GM19438 (cell line): Measurements from ENCODE around the gene ZNF846.
"Not testable (repeated sequence)": the region's sequence is repeated elsewhere in the genome, so short reads cannot be mapped to it uniquely, and the experiment has no call there.

Experiments
- ATAC-seq: cut with Tn5 transposase; IDR thresholded peaks from one replicate; pipeline ENCODE4 v1.9.1; 2021; ENCODE audit warnings: low read depth; ENCODE audit not compliant: unreplicated experiment

Gene ZNF846

DNA sequence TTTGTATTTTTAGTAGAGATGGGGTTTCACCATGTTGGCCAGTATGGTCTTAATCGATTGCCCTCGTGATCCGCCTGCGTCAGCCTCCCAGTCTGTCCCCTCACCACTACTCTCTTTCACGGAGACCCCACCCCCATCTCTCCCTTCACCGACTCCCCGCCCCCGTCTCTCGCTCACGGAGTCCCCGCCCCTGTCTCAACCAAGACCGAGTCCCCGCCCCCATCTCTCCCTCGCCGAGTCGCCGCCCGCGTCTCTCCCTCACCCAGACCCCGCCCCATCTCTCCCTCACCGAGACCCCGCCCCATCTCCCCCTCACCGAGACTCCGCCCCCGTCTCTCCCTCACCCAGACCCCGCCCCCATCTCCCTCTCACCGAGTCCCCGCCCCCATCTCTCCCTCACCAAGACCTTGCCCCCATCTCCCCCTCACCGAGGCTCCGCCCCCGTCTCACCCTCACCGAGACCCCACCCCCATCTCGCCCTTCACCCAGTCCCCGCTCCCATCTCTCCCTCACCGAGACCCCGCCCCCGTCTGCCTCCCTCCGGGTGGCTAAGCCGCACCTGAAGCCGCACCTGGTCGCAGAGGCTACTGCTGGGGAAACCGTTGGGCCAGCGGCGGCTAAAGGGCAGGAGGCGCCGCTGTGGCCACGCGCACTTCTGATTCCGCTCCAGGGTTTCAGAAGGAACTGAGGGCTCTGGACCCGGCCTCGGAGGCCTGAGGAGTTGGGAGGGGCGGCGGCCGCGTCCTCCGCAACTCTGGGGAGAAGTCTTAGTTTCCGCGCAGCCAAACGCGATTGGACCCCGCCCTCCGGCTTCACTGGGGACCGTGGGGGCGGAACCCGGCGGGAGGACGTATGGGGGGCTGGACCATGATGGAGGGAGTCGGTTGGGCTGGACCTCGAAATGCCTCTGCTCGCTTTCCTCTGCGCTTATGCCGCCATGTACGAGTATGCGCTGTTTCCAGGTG, 17.1 kb upstream of the ZNF846 start:
- peak; percentile 74 for ATAC-seq

DNA sequence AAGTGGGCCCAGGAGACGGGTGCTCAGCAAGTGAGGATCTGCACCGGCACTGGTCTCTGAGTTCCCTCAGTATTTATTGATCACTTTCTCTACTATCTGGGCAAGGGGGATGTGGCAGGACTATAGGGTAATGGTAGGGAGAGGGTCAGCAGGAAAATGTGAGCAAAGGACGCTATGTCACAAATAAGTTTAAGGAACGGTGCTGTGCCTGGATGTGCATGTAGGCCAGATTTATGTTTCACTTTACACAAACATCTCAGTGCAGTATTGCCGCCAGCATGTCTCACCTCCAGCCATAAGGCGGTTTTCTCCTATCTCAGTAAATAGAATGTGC, 15.6 kb upstream of the ZNF846 start:
- not testable (repeated sequence) for ATAC-seq

DNA sequence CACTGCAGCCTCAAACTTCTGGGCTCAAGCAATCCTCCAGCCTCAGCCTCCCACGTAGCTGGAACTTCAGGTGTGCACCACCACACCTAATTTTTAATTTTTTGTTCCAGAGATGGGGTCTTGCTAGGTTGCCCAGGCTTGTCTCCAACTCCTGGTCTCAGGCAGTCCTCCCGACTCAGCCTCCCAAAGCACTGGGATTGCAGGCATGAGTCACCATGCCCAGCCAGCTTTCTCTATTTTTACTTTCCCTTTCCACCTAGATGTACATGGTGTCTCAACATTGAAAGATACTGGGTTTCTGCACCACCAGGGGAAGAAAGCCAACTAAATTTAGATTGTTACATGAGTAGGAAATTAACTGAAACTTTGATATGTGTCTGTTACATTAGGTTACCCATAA, 13.8 kb upstream of the ZNF846 start:
- ATAC-seq = no peak

DNA sequence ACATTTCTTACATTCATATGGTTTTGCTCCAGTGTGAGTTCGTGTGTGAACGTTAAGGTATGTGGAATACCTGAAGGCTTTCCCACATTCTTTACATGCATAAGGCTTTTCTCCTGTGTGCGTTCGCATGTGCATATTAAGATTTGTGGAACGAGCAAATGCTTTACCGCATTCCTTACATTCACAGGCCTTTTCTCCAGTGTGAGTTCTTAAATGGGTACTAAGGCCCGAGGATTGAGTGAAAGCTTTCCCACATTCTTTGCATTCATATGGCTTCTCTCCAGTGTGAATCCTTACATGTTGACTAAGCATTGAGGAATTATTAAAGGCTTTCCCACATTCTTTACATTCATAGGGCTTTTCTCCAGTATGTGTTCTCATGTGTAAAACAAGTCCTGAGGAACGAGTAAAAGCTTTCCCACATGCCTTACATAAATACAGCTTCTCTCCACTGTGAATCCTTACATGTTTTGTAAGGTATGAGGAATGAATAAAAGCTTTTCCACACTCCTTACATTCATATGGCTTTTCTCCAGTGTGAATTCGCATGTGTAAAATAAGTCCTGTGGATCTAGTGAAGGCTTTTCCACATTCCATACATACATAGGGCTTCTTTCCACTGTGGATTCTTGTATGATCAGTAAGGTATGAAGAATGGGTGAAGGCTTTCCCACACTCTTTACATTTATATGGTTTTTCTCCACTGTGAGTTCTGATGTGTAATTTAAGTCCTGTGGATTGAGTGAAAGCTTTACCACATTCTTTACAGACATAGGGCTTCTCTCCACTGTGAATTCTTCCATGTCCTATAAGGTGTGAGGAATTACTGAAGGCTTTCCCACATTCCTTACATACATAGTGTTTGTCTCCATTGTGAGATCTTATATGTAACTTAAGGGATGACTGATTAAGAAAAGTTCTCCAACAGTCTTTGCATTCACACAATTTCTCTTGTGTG, 10.7 kb downstream of the ZNF846 start:
- no peak for ATAC-seq

- no peak for ATAC-seq
Observed at GRCh38 chr19:9752701-9753443, 15.7 kb downstream of the ZNF846 start.

DNA sequence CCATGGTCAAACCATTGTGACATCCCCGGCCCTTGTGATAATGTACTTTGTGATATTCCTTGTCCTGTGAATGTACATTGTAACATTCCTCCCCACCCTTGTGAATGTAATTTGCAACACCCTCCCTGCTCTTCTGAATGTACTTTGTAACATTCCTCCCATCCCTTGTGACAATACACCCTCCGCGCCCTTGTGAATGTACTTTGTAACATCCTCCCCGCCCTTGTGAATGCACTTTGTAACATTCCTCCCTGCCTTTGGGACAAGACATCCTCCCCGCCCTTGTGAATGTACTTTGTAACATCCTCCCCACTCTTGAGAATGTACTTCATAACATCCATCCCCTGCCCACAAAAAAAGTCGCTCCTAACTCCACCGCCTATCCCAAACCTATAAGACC, 17.1 kb downstream of the ZNF846 start:
- ATAC-seq = no peak

- ATAC-seq = no peak
Observed at GRCh38 chr19:9741476-9742171, 26.9 kb downstream of the ZNF846 start.

DNA sequence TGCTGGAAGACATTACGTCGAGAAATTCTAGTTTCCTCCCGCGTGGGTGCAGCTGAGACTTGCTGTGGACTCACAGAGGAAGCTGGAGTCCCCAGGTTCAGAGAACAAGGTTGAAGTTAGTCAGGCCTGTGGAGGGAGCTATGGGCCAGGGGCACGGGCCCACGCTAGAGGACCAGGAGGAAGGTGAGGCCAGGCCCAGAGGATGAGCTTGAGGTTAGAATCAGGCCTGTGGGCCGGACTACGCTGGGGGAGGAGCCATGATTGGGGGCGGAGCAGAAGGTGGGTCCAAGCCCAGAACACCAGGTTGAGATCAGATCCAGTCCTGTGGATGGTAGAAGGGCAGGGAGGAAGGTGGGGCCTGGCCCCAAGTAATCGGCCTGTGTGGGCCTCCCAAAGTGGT, 32.6 kb downstream of the ZNF846 start:
- ATAC-seq = no peak

DNA sequence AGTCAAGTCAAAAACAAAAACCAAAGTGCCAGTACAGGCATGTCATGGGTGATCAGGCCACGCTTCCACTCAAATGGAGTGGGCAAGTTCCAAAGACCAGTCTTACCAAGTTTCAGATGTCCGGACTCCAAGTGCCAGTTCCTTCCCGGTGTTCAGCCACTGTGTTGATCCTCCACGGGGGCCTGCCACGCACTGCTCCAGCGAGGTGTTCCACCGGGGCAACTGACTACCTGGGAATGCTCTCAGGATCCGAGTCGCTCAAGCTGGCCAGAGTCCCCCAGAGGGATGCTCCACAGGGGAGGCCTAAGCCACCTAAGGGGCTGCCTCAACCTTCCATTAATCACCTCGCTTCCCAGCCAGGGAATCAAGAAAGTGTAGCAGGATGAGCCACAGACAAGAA, 38.5 kb downstream of the ZNF846 start:
- ATAC-seq = not testable (repeated sequence)

DNA sequence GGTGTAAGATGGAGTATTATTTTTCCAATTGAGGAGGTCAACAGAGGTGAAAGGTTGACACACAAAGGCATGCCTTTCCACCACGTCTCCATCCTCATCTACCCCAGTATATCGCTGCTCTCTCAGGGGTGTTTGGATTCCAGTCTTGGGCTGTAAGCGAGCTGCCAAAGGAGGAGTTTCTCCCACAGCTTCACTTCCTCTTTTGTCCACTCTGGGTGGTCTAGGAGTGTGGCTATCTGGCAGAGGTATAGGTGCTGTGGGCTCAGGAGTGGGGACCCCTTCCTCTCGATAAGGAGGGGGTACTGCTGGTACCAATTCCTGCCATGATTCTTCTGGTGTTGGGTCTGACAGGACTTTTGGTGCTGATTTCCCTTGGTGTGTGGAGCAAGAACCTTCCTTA, 39.4 kb downstream of the ZNF846 start:
- no peak for ATAC-seq

GRCh38 chr19:9727644-9728043, 40.9 kb downstream of the ZNF846 start:
- ATAC-seq = no peak

- not testable (repeated sequence) for ATAC-seq
Observed at GRCh38 chr19:9725508-9726201, 42.9 kb downstream of the ZNF846 start.

- no peak for ATAC-seq
Observed at GRCh38 chr19:9724157-9724556, 44.4 kb downstream of the ZNF846 start.

GRCh38 chr19:9721861-9722260, 46.7 kb downstream of the ZNF846 start:
- no peak for ATAC-seq

DNA sequence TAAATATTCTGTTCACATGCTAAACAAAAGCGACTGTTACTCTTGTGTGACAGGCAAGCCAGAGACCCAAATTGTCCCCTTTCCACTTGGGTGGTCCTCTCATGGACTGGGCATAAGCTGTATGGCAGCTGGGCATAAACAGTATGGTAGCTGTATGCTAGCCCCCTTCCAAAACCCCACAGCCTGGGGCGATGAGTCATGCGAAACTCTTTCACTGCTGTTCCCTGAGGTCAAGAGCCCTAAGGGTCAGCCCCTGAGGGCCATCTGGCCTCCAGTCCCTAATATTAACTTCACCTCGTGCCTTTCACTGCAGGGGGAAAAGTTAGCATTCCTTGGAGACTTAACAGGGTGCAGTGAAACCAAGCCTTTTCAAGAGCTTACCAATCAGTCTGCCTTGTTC, 48.0 kb downstream of the ZNF846 start:
- no peak for ATAC-seq

DNA sequence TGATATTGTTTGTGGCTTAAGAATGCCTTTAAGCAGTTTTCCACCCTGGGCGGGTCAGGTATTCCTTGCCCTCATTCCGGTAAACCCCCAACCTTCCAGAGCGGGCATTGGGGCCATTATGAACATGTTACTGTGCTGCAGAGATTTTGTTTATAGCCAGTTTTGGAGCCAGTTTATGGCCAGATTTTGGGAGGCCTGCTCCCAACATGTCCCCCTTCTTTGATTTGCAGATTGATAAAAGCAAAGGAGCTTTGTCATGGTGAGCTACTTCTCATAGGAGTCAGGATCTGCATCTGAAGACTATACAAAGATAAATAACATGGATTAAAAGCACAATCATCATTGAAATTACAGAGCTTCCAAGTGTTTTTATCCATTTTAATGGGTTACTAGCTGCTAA, 56.7 kb downstream of the ZNF846 start:
- no peak for ATAC-seq

DNA sequence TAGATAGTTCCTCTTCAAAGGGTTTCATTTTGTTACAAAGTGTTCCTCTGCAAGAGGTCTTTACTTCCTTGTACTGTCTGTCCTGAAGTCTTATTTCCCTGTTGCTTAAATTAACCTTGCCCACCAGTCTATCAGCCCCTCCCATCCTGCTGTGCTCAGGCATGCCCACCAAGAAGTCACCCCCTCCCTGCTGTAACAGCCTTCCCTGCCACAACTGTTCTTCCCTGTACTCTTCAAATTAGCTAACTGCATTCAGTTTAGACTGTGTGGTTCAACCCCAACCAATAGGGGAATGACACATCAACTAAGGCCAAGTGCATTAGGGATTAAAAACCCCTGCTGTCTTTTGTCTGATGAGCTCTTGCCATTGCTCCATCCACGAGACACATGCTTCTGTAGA, 59.2 kb downstream of the ZNF846 start:
- no peak for ATAC-seq

- ATAC-seq = no peak
Observed at GRCh38 chr19:9705836-9706235, 62.7 kb downstream of the ZNF846 start.

DNA sequence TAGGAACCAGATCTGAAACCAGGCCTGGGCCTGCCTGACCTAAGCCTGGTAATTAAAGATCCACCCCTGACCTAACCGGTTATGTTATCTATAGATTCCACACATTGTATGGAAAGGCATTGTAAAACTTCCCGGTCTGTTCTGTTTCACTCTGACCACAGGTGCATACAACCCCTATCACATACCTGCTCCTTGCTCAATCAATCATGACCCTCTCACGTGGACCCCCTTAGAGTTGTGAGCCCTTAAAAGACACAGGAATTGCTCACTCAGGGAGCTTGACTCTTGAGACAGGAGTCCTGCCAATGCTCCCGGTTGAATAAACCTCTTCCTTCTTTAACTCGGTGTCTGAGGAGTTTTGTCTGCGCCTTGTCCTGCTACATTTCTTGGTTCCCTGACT, 66.4 kb downstream of the ZNF846 start:
- no peak for ATAC-seq
